Smooth muscle cell (in vitro differentiated cells): ENCODE measurements around the gene PREX1. TPM values are rescaled to one million over a fixed set of nuclear protein-coding genes. Genes with fewer than 3 reads are reported as not detected.
"Not testable (repeated sequence)": the region's sequence is repeated elsewhere in the genome, so short reads cannot be mapped to it uniquely, and the experiment has no call there.

Source experiments
- DNase-seq: peaks from one replicate; lab custom pipeline; 2025; ENCODE audit not compliant: unreplicated experiment; lab: John Stamatoyannopoulos, UW
- H2AFZ ChIP-seq: fragments of 200-600 bp; sonication (generic); 2 replicates; pipeline ENCODE4 v1.6.0; 2016; ENCODE audit warnings: antibody characterized with exemption, low read depth, mild to moderate bottlenecking
- H3F3A ChIP-seq: fragments of 200-600 bp; sonication (generic); 2 replicates; pipeline ENCODE4 v1.6.0; 2017; ENCODE audit warnings: antibody characterized with exemption, low read depth
- H3K27ac ChIP-seq: fragments of 200-600 bp; sonication (generic); 2 replicates; pipeline ENCODE4 v1.5.1; 2016; ENCODE audit warnings: low read depth, mild to moderate bottlenecking
- H3K27me3 ChIP-seq: fragments of 200-600 bp; sonication (generic); 2 replicates; pipeline ENCODE4 v1.6.1; 2016; ENCODE audit warnings: low read depth, mild to moderate bottlenecking
- H3K36me3 ChIP-seq: fragments of 200-600 bp; sonication (generic); 2 replicates; pipeline ENCODE4 v1.5.1; 2016; ENCODE audit warnings: low read depth
- H3K4me1 ChIP-seq: fragments of 200-600 bp; sonication (generic); 2 replicates; pipeline ENCODE4 v1.5.1; 2016; ENCODE audit warnings: low read depth
- H3K4me2 ChIP-seq: fragments of 200-600 bp; sonication (generic); 2 replicates; pipeline ENCODE4 v1.6.0; 2016; ENCODE audit warnings: mild to moderate bottlenecking
- H3K4me3 ChIP-seq: fragments of 200-600 bp; sonication (generic); 2 replicates; pipeline ENCODE4 v1.5.1; 2016; ENCODE audit warnings: mild to moderate bottlenecking
- H3K79me2 ChIP-seq: fragments of 200-600 bp; sonication (generic); 2 replicates; pipeline ENCODE4 v1.6.0; 2016; ENCODE audit warnings: low read depth, mild to moderate bottlenecking
- H3K9ac ChIP-seq: fragments of 200-600 bp; sonication (generic); 2 replicates; pipeline ENCODE4 v1.6.0; 2016; ENCODE audit warnings: low read depth
- H3K9me3 ChIP-seq: fragments of 200-600 bp; sonication (generic); replicated peaks from 2 replicates; pipeline ENCODE4 v1.5.1; 2016; ENCODE audit warnings: low read depth
- H4K20me1 ChIP-seq: fragments of 200-600 bp; sonication (generic); 2 replicates; pipeline ENCODE4 v1.6.0; 2016; ENCODE audit warnings: low read depth
- WGBS: methylation state at CpG from one replicate; pipeline ENCODE4 v1.1.7; 2016; ENCODE audit warnings: low lambda C conversion rate; 5-methylcytosine and 5-hydroxymethylcytosine counted together
- polyA plus RNA-seq: library from polyadenylated mRNA; unstranded; fragments of >200 nt; fragmentation: Nextera tagmentation; extraction: Ambion mirVana; gene quantifications from 2 replicates; pipeline ENCODE4 v1.2.1, GENCODE V29; 2016
- total RNA-seq: library from RNA; depleted of rRNA; stranded (reverse); fragments of >200 nt; gene quantifications from 2 replicates; pipeline ENCODE4 v1.2.3, GENCODE V29; 2014
- TF ChIP-seq, protein P1 (sequence below): fragments of 200-600 bp; sonication (generic); IDR thresholded peaks from 2 replicates; pipeline ENCODE4 v1.5.1; 2017; ENCODE audit warnings: borderline replicate concordance, mild to moderate bottlenecking, antibody characterized with exemption; ENCODE audit not compliant: insufficient read depth, poor library complexity, severe bottlenecking

Gene PREX1
- total and polyA plus RNA-seq, 2 experiments from 2014 or later: 0.04 to 0.30 TPM

DNA sequence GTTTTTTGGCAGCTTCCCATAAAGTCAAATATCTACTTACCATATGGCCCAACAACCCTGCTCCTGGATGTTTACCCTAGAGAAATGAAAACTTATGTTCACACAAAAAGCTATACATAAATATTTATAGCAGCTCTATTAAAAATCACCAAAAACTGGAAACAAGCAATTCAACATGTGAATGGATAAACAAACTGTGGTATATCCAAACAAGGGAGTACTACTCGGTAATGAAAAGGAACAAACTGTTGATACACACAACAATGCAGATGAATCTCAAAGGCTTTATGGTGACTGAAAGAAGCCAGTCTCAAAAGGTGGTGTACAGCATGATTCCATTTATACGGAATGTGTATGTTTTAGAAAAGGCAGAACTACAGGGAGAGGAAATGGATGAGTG, 48.4 kb downstream of the PREX1 start:
- no peaks in the 10 kb centered on the region for H3F3A ChIP-seq
- DNase-seq: no peak
- H3K9ac ChIP-seq: no peak overlapping the region
- no peaks in the 10 kb centered on the region for H3K9me3 ChIP-seq
- no peaks in the 10 kb centered on the region for H3K36me3 ChIP-seq
- H4K20me1 ChIP-seq: no peaks in the 10 kb centered on the region
- TF ChIP-seq, protein P1, sequence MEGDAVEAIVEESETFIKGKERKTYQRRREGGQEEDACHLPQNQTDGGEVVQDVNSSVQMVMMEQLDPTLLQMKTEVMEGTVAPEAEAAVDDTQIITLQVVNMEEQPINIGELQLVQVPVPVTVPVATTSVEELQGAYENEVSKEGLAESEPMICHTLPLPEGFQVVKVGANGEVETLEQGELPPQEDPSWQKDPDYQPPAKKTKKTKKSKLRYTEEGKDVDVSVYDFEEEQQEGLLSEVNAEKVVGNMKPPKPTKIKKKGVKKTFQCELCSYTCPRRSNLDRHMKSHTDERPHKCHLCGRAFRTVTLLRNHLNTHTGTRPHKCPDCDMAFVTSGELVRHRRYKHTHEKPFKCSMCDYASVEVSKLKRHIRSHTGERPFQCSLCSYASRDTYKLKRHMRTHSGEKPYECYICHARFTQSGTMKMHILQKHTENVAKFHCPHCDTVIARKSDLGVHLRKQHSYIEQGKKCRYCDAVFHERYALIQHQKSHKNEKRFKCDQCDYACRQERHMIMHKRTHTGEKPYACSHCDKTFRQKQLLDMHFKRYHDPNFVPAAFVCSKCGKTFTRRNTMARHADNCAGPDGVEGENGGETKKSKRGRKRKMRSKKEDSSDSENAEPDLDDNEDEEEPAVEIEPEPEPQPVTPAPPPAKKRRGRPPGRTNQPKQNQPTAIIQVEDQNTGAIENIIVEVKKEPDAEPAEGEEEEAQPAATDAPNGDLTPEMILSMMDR: no peak
- H3K4me1 ChIP-seq: no peaks in the 10 kb centered on the region
- no peak overlapping the region for H2AFZ ChIP-seq
- no peaks in the 10 kb centered on the region for H3K27me3 ChIP-seq
- H3K4me3 ChIP-seq: no peak overlapping the region
- H3K79me2 ChIP-seq: no peaks in the 10 kb centered on the region
- no peak overlapping the region for H3K27ac ChIP-seq
- no peak overlapping the region for H3K4me2 ChIP-seq
- WGBS: 95% methylated on average over 2 of the region's 2 CpGs

DNA sequence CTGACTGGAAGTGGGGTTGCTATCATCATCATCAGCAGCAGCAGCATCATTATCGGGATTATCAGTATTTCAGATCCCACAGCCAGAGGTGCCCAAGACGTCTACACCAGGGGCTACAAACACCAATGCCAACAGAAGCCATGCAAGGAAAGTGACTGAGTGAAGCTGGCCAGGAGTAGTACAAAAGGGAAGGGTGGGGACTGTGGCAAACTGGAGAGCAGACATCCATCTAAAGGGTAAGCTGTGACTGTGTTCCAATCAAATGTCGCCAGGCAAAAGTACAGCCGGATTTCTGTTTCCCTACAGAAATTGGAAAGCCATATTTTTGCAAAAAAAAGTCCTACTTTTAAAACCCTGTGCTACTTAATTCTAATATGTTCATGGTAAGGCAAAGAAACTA, 50.0 kb downstream of the PREX1 start:
- Histone ChIP-seq H3K4me1 (no peaks in the 10 kb centered on the region), H3K4me3 (no peak overlapping the region), H3K36me3 (no peaks in the 10 kb centered on the region), H3K27me3 (no peaks in the 10 kb centered on the region), H3K9ac (no peak overlapping the region), H3K9me3 (no peaks in the 10 kb centered on the region), H3F3A (no peaks in the 10 kb centered on the region), H2AFZ (no peak overlapping the region), H4K20me1 (no peaks in the 10 kb centered on the region), H3K4me2 (no peak overlapping the region), H3K79me2 (no peaks in the 10 kb centered on the region), H3K27ac (no peak overlapping the region)
- WGBS: 91% methylated on average over 4 of the region's 4 CpGs
- TF ChIP-seq, protein P1: no peak
- no peak for DNase-seq

DNA sequence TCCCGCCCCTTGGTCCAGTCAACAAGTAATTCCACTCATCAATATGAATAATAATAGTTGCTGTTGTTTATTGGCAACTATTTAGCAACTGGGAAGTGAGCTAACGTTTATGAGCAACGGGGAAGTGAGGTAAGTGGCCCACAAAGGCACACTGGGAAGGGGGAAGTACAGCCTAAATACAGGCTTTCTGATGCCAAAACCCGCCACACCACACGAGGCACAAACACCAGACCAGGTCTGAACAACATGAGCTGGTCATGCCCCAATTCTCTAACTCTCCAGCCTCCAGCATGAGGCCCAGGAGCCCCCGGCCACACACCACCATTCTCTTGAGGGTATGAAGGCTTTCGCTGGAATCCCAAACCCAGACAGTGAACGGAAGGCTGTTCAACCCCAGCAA, 50.8 kb downstream of the PREX1 start:
- Histone ChIP-seq H3K9ac (no peak overlapping the region), H2AFZ (no peak overlapping the region), H3K4me3 (no peak overlapping the region), H3K27ac (no peak overlapping the region), H4K20me1 (no peaks in the 10 kb centered on the region), H3K36me3 (no peaks in the 10 kb centered on the region), H3K27me3 (no peaks in the 10 kb centered on the region), H3K4me2 (no peak overlapping the region), H3K79me2 (no peaks in the 10 kb centered on the region), H3F3A (no peaks in the 10 kb centered on the region), H3K4me1 (no peaks in the 10 kb centered on the region), H3K9me3 (no peaks in the 10 kb centered on the region)
- 94% methylated on average over 8 of the region's 8 CpGs for WGBS
- TF ChIP-seq, protein P1: no peak
- no peak for DNase-seq

DNA sequence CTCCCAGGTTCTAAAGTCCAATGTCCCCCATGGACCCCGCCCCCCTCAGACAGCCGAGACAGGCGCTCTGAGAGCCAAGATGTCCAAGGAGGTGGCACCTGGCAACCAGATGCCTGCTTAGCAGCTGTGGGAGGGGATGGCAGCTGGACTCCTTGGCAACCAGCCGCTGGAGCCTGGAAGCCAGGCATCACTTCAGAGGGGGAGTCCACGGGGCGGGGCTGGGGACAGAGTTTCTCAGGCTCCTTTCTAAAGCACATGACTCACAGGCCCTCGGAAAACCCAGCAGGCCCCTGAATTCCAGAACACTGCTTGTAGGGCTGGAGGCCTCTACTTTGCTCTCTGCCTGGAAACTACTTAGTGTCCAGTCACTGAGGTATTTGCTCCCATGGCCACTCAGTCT, 51.5 kb downstream of the PREX1 start:
- no peak overlapping the region for H2AFZ ChIP-seq
- no peak overlapping the region for H3K9ac ChIP-seq
- H3K4me2 ChIP-seq: no peak overlapping the region
- no peaks in the 10 kb centered on the region for H3K27me3 ChIP-seq
- H4K20me1 ChIP-seq: no peaks in the 10 kb centered on the region
- H3K79me2 ChIP-seq: no peaks in the 10 kb centered on the region
- no peaks in the 10 kb centered on the region for H3K9me3 ChIP-seq
- H3K4me3 ChIP-seq: no peak overlapping the region
- no peak for DNase-seq
- no peaks in the 10 kb centered on the region for H3K36me3 ChIP-seq
- H3F3A ChIP-seq: no peaks in the 10 kb centered on the region
- no peaks in the 10 kb centered on the region for H3K4me1 ChIP-seq
- 88% methylated on average over 5 of the region's 7 CpGs for WGBS
- TF ChIP-seq, protein P1: no peak
- no peak overlapping the region for H3K27ac ChIP-seq

DNA sequence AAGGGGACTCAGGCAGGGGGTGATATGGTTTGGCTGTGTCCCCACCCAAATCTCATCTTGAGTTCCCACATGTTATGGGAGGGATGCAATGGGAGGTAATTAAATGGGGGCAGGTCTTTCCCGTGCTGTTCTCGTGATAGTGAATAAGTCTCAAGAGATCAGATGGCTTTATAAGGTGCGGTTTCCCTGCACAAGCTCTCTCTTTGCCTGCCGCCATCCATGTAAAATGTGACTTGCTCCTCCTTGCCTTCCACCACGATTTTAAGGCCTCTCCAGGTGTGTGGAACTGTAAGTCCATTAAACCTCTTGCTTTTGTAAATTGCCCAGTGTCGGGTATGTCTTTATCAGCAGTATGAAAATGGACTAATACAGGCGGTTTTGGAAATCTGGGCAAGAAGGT, 52.3 kb downstream of the PREX1 start:
- H3K9ac ChIP-seq, H3K27ac ChIP-seq, H3K4me2 ChIP-seq, H3K79me2 ChIP-seq, DNase-seq, H3K4me3 ChIP-seq, H3F3A ChIP-seq, H3K9me3 ChIP-seq, H3K36me3 ChIP-seq, H4K20me1 ChIP-seq, H3K4me1 ChIP-seq, H2AFZ ChIP-seq, H3K27me3 ChIP-seq: not testable (repeated sequence)
- WGBS: 95% methylated on average over 7 of the region's 7 CpGs
